Activated T-cell treated with anti-CD3 and anti-CD28 coated beads for 24 hours (primary cell): Measurements from ENCODE around the gene ITPR3.

Experiments
- DNase-seq: peaks from one replicate; pipeline ENCODE4 v3.0.0-alpha.2; 2020; ENCODE audit warnings: low read depth

Gene ITPR3

GRCh38 chr6:33719326-33719987, 98.3 kb downstream of the ITPR3 start:
- DNase-seq: no peak

- no peak for DNase-seq
These were observed 99.9 kb downstream of the ITPR3 start for GRCh38 chr6:33720998-33721397.

- no peak for DNase-seq
These were observed 100.4 kb downstream of the ITPR3 start for GRCh38 chr6:33721508-33721907.

GRCh38 chr6:33722103-33722623, 101.0 kb downstream of the ITPR3 start:
- no peak for DNase-seq

- no peak for DNase-seq
These were observed 102.4 kb downstream of the ITPR3 start for GRCh38 chr6:33723371-33724085.

DNA sequence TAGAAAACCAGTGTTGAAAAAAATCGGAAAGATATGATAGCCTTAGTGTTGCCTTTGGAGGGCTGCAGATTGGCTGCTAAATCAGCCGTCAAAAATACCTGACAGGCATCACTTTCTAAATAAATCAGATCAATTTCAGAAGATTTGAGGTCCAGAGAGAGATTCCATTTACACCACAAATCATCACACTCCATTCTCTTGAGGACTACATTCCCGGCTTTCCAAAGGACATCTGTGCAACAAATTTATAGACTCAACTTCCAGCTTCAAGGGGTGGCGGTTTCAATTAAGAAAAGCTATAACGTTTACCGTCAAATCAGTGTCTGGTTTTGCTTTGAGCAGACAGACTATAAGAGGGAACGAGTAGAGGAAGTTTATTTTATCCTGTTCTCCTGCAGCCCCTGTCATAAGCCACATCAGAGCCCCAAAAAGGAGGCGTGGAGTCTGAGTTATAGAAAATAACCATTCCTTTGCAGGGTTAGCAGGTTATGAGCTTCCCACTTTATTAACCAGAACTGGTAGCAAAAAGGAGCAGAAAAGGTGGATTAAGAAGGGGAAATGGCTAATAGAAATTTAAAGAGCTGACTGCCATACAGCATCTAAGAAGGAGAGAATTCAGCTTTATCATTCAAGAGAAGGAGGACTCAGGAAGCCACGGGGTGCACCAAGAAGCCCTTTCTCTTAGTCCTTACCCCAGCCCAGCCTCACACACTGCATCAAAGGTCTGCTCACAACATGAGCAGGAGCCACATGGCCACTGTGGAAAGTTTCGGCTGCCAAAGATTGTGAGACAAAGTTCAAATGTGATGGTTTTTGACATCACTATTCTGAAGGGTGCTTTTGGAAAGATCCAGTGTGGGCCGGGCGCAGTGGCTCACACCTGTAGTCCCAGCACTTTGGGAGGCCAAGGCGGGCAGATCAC, 103.2 kb downstream of the ITPR3 start:
- no peak for DNase-seq

GRCh38 chr6:33725222-33725621, 104.1 kb downstream of the ITPR3 start:
- no peak for DNase-seq

- no peak for DNase-seq
These were observed 105.0 kb downstream of the ITPR3 start for GRCh38 chr6:33725891-33726673.

GRCh38 chr6:33726696-33727095, 105.6 kb downstream of the ITPR3 start:
- no peak for DNase-seq

GRCh38 chr6:33727126-33727525, 106.0 kb downstream of the ITPR3 start:
- no peak for DNase-seq

DNA sequence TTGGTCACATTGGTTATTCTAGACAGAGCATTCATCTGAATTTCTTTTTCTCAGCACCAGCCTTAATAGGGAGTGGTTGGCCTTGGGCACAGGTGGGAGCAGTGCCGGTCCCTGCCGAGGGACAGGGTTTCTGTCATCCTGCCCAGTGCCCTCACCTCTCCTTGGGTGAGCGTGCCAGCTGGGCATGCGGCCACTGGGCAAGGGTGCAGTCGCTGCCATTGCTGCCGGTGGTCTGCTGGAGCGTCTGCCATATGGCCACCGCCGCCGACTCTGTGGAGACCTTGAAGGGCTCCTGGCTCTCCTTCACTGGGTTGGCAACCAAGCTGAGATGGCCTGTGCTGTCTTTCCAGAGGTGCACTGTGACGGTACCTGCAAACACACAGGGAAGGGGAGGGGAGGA, 106.8 kb downstream of the ITPR3 start:
- DNase-seq: no peak

- DNase-seq: no peak
These were observed 107.3 kb downstream of the ITPR3 start for GRCh38 chr6:33728438-33728837.

DNA sequence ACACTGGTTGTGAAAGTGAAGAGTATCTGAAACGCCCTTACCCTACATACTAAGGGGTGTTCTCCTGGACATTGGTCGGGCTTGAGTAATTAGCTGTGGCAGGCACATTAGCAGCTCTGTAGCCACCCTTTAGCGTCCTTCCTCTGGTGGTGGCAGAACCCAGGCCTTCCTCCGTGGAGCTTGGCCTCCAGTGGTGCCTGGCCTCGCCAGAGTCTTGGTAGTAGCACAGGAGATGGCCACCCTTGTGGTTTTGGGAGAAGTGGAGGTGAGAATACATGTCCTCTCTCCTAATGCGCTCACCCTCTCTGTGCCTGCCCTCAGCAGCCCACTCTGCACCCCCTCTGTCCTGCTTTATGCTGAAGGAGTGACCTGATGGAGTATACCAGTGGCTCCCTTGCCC, 107.9 kb downstream of the ITPR3 start:
- DNase-seq: no peak

GRCh38 chr6:33730611-33731010, 109.5 kb downstream of the ITPR3 start:
- DNase-seq: no peak

DNA sequence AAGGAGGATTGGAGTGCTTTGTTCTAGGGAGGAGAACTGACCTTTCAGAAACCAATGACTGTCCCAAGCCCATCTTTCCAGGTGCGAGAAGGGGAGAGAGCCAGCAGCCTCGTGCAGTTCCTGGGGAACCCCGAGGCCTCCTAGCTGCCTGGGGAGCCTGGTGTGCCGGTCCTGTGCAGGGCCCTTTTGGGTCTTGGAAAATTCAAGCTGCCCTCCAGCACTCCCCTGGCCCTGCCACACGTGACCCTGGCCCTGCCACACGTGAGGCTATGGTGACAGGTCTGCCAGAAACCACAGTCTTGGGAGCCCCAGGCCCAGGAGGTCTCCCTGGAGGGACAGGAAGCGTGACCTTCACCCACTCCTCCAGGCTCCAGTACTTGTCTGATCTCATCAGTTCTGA, 109.9 kb downstream of the ITPR3 start:
- no peak for DNase-seq

- no peak for DNase-seq
These were observed 110.7 kb downstream of the ITPR3 start for GRCh38 chr6:33731751-33732282.

- DNase-seq: no peak
These were observed 111.3 kb downstream of the ITPR3 start for GRCh38 chr6:33732385-33732784.

GRCh38 chr6:33732817-33733708, 111.9 kb downstream of the ITPR3 start:
- no peak for DNase-seq

DNA sequence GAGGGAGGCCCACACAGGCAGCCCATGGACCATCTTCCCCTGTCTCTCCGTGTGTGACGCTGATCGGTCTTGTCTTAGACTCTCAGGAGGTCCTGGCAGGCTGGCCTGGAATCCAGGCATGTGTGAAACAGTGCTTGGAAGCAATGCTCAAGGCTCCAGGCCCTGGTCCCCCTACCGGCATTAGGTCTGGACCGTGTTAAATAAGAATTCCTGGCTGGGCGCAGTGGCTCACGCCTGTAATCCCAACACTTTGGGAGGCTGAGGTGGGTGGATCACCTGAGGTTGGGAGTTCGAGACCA, 112.5 kb downstream of the ITPR3 start:
- no peak for DNase-seq

DNA sequence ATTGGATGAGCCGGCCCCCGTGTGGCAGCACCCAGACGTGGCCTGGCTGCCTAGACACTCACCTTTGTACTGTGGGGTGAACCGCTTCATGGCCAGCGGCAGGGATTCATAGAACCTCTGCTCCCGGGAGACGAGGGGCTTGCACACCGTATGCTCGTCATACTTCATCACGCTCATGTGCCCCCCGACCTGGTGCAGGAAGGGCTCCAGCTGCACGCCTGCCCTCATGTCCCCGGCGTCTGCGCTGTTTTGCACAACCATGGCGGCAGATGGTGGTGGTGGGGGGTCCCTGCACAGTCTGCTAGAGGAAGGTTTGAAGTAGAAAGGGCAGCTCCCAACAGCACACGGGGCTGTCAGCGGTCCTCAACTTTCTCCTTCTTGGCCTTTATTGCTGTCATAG, 114.1 kb downstream of the ITPR3 start:
- no peak for DNase-seq
